CD14-positive monocyte (primary cell): ENCODE measurements around the gene NIF3L1. TPM values are rescaled to one million over a fixed set of nuclear protein-coding genes. Genes with fewer than 3 reads are reported as not detected.

Experiments used
- DNase-seq, 3 donors: peaks; one replicate each; pipeline ENCODE4 v3.0.0-alpha.2; 2011 to 2022
- H2AFZ ChIP-seq: 2 replicates; pipeline ENCODE4 v1.6.0; 2012; ENCODE audit warnings: mild to moderate bottlenecking, low read depth, low read length, inconsistent platforms; ENCODE audit not compliant: insufficient read depth, poor library complexity, severe bottlenecking
- H3K27ac ChIP-seq, 2 donors: 1 replicate in 1 of 2; 2 replicates in 1 of 2; pipeline ENCODE4 v1.5.1; 2012 to 2013; ENCODE audit warnings: low read length in 2 of 2, control low read depth in 1 of 2, inconsistent platforms in 1 of 2, low read depth in 1 of 2, mild to moderate bottlenecking in 1 of 2
- H3K27me3 ChIP-seq, 2 donors: one replicate each; pipeline versions ENCODE4 v1.6.0 to v1.6.1; 2011 to 2013; ENCODE audit warnings: low read length in 2 of 2; ENCODE audit not compliant: control insufficient read depth in 2 of 2, insufficient read depth in 2 of 2
- H3K36me3 ChIP-seq, 2 donors: replicated peaks in 1 of 2; 1 replicate in 1 of 2; 2 replicates in 1 of 2; pipeline versions ENCODE4 v1.5.1 to v1.6.1; 2012 to 2013; ENCODE audit warnings: low read length in 2 of 2, control low read depth in 1 of 2, inconsistent platforms in 1 of 2, mild to moderate bottlenecking in 1 of 2; ENCODE audit not compliant: insufficient read depth in 2 of 2, control insufficient read depth in 1 of 2
- H3K4me1 ChIP-seq, 2 donors: 1 replicate in 1 of 2; 2 replicates in 1 of 2; pipeline versions ENCODE4 v1.5.1 to v1.6.1; 2012 to 2013; ENCODE audit warnings: low read length in 2 of 2, control low read depth in 1 of 2, inconsistent platforms in 1 of 2, mild to moderate bottlenecking in 1 of 2, moderate library complexity in 1 of 2; ENCODE audit not compliant: insufficient read depth in 2 of 2, control insufficient read depth in 1 of 2
- H3K4me2 ChIP-seq: replicated peaks from 2 replicates; pipeline ENCODE3; 2012; ENCODE audit warnings: low read length, moderate library complexity, mild to moderate bottlenecking; ENCODE audit not compliant: poor library complexity, severe bottlenecking; ENCODE audit errors: extremely low read depth
- H3K4me3 ChIP-seq, 3 experiments: fragments of 200-600 bp in 1 of 3; sonication (generic) in 1 of 3; replicated peaks in 1 of 3; 1 replicate in 2 of 3; 2 replicates in 1 of 3; pipeline ENCODE4 v1.5.1; 2011 to 2013; ENCODE audit warnings: low read length in 3 of 3, mild to moderate bottlenecking in 3 of 3, control low read depth in 2 of 3, low read depth in 2 of 3, inconsistent platforms in 1 of 3, moderate library complexity in 1 of 3
- H3K79me2 ChIP-seq: 2 replicates; pipeline ENCODE4 v1.6.0; 2012; ENCODE audit warnings: mild to moderate bottlenecking, control low read depth, inconsistent platforms, low read length, moderate library complexity; ENCODE audit not compliant: insufficient read depth
- H3K9ac ChIP-seq: 2 replicates; pipeline ENCODE4 v1.6.0; 2017; ENCODE audit warnings: low read length, mild to moderate bottlenecking; ENCODE audit not compliant: insufficient read depth, poor library complexity, severe bottlenecking
- H3K9me3 ChIP-seq, 2 donors: replicated peaks in 1 of 2; 1 replicate in 1 of 2; 2 replicates in 1 of 2; pipeline versions ENCODE4 v1.5.1 to v1.6.1; 2012 to 2013; ENCODE audit warnings: low read length in 2 of 2, control low read depth in 1 of 2; ENCODE audit not compliant: control insufficient read depth in 1 of 2, insufficient read depth in 1 of 2
- H4K20me1 ChIP-seq: 2 replicates; pipeline ENCODE4 v1.6.0; 2012; ENCODE audit warnings: mild to moderate bottlenecking, low read length, control low read depth, moderate library complexity; ENCODE audit not compliant: insufficient read depth
- H3K27ac Mint-ChIP-seq, 7 donors: one replicate each; pipeline ENCODE4 v1.8.0; 2020; ENCODE audit warnings: mild to moderate bottlenecking in 7 of 7, mixed read lengths in 7 of 7, moderate library complexity in 6 of 7, inconsistent platforms in 2 of 7
- H3K27me3 Mint-ChIP-seq, 3 donors: one replicate each; pipeline ENCODE4 v1.8.0; 2021 to 2022; ENCODE audit warnings: low read depth in 3 of 3, mild to moderate bottlenecking in 3 of 3, mixed read lengths in 3 of 3, moderate library complexity in 3 of 3, inconsistent platforms in 1 of 3
- H3K36me3 Mint-ChIP-seq, 2 donors: one replicate each; pipeline ENCODE4 v1.8.0; 2020; ENCODE audit warnings: mixed read lengths in 2 of 2, inconsistent platforms in 1 of 2, mild to moderate bottlenecking in 1 of 2
- H3K4me1 Mint-ChIP-seq: one replicate; pipeline ENCODE4 v1.8.0; 2020; ENCODE audit warnings: mild to moderate bottlenecking, mixed read lengths
- H3K4me3 Mint-ChIP-seq, 2 donors: one replicate each; pipeline ENCODE4 v1.8.0; 2020; ENCODE audit warnings: mild to moderate bottlenecking in 2 of 2, mixed read lengths in 2 of 2, moderate library complexity in 1 of 2
- H3K9me3 Mint-ChIP-seq, 7 donors: one replicate each; pipeline ENCODE4 v1.8.0; 2020 to 2022; ENCODE audit warnings: mixed read lengths in 7 of 7, mild to moderate bottlenecking in 6 of 7, moderate library complexity in 6 of 7, inconsistent platforms in 2 of 7
- WGBS: methylation state at CpG from one replicate; pipeline ENCODE4 v1.1.5; 2013; ENCODE audit warnings: missing lambda C conversion rate; ENCODE audit not compliant: insufficient coverage; 5-methylcytosine and 5-hydroxymethylcytosine counted together
- intact Hi-C, 2 donors: fragments of 100-400 bp; cut with micrococcal nuclease; formaldehyde crosslinking; loops; one replicate each; pipeline versions ENCODE4 v1.15.0 to v1.15.1; 2023
- polyA plus RNA-seq, 3 donors: library from polyadenylated mRNA; depleted of rRNA in 1 of 3; unstranded in 2 of 3; stranded (reverse) in 1 of 3; fragments of 300-500 nt in 2 of 3; fragments of >200 nt in 1 of 3; fragmentation: Illumina TruSeq in 2 of 3; gene quantifications; 1 replicate in 2 of 3; 2 replicates in 1 of 3; pipeline ENCODE4 v1.2.3, GENCODE V29; 2012 to 2021
- TF ChIP-seq, protein P1 (sequence below): fragments of 200-600 bp; IDR thresholded peaks from one replicate; pipeline ENCODE4 v1.8.0; 2022; ENCODE audit warnings: antibody characterized with exemption, mild to moderate bottlenecking

NIF3L1 gene
- polyA plus RNA-seq, 3 donors = 16.2 to 18.0 (median 16.9) TPM

- Mint-ChIP-seq H3K27me3 (no peaks in the 10 kb centered on the region), H3K36me3 (peaks cover 62 to 81% of the 10 kb centered on the region in 2 donors), H3K27ac (no peak overlapping the region), H3K4me3 (no peak overlapping the region), H3K4me1 (no peaks in the 10 kb centered on the region), H3K9me3 (no peaks in the 10 kb centered on the region)
- DNase-seq = no peak
- intact Hi-C loops = no loop called here
- Histone ChIP-seq H3K4me3 (no peak overlapping the region), H3K4me2 (no peak overlapping the region), H3K4me1 (no peaks in the 10 kb centered on the region), H3K9me3 (no peaks in the 10 kb centered on the region), H3K36me3 (peaks cover 74 to 95% of the 10 kb centered on the region in 2 donors), H2AFZ (no peak overlapping the region), H3K27me3 (no peaks in the 10 kb centered on the region), H3K79me2 (no peaks in the 10 kb centered on the region), H4K20me1 (no peaks in the 10 kb centered on the region), H3K27ac (no peak overlapping the region), H3K9ac (no peak overlapping the region)
- WGBS = 100% methylated on average over 1 of the region's 1 CpG
- TF ChIP-seq, protein P1, sequence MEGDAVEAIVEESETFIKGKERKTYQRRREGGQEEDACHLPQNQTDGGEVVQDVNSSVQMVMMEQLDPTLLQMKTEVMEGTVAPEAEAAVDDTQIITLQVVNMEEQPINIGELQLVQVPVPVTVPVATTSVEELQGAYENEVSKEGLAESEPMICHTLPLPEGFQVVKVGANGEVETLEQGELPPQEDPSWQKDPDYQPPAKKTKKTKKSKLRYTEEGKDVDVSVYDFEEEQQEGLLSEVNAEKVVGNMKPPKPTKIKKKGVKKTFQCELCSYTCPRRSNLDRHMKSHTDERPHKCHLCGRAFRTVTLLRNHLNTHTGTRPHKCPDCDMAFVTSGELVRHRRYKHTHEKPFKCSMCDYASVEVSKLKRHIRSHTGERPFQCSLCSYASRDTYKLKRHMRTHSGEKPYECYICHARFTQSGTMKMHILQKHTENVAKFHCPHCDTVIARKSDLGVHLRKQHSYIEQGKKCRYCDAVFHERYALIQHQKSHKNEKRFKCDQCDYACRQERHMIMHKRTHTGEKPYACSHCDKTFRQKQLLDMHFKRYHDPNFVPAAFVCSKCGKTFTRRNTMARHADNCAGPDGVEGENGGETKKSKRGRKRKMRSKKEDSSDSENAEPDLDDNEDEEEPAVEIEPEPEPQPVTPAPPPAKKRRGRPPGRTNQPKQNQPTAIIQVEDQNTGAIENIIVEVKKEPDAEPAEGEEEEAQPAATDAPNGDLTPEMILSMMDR = no peak
Measured at GRCh38 chr2:200939832-200940231, 50.7 kb downstream of the NIF3L1 start.

- no CpG with 5 or more reads among the region's 1 CpG for WGBS
- no peak overlapping the region for H3K27ac ChIP-seq
Measured at GRCh38 chr2:200943527-200944105, 54.4 kb downstream of the NIF3L1 start.

More at GRCh38 chr2:200943527-200944105, 54.4 kb downstream of the NIF3L1 start:
- Histone ChIP-seq H3K4me3 (no peak overlapping the region), H3K4me1 (no peaks in the 10 kb centered on the region), H3K9me3 (no peaks in the 10 kb centered on the region), H3K9ac (no peak overlapping the region), H3K79me2 (no peaks in the 10 kb centered on the region), H3K27me3 (no peaks in the 10 kb centered on the region), H3K4me2 (no peak overlapping the region), H3K36me3 (peaks cover 76 to 93% of the 10 kb centered on the region in 2 donors), H4K20me1 (no peaks in the 10 kb centered on the region), H2AFZ (no peak overlapping the region)
- Mint-ChIP-seq H3K27ac (peak overlapping the region in 2 of 7 donors; percentile 2 to 10), H3K4me1 (no peaks in the 10 kb centered on the region), H3K9me3 (no peaks in the 10 kb centered on the region), H3K27me3 (peaks cover 0 to 1% (median 0%) of the 10 kb centered on the region in 3 donors), H3K36me3 (peaks cover 58 to 84% of the 10 kb centered on the region in 2 donors), H3K4me3 (no peak overlapping the region)
- TF ChIP-seq, protein P1 = no peak
- intact Hi-C loops = no loop called here
- no peak for DNase-seq
